HG03103 (cell line): ENCODE results near the gene CIRBP.
A peak's percentile ranks its signal among the peaks of the same experiment; 100 is the strongest.
"Not testable (repeated sequence)": the region's sequence is repeated elsewhere in the genome, so short reads cannot be mapped to it uniquely, and the experiment has no call there.

Experiments
- ATAC-seq: cut with Tn5 transposase; IDR thresholded peaks from one replicate; pipeline ENCODE4 v1.9.1; 2021; ENCODE audit warnings: low read depth; ENCODE audit not compliant: unreplicated experiment

CIRBP gene

DNA sequence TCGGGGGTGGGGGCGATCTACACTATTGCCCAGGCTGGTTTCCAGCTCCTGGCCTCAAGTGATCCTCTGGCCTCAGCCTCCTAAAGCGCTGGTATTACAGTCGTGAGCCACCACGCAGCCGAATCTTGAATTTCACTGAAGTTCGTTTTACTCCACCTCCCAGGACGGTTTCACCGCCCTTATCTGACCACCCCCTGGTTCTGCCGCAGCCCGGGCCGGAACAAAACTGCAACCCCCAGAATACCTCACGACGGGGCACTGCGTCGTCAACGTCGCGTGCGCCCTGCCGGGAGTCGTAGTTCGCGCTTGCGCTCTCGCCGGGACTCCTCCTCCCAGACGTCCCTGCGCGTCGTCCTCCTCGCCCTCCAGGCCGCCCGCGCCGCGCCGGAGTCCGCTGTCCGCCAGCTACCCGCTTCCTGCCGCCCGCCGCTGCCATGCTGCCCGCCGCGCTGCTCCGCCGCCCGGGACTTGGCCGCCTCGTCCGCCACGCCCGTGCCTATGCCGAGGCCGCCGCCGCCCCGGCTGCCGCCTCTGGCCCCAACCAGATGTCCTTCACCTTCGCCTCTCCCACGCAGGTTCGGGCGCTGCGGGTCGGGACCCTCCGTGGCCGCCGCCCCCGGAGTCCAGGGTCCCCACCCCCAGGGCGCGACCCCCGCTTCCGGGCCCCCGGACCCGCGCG, 27.6 kb upstream of the CIRBP start, which contains the start of gene ATP5F1D:
Gene ATP5F1D, plus strand, starts transcription at position 335 of the 679 bp plus-strand sequence. Its CDS starts 100 bp downstream, at position 435.
- ATAC-seq, result peak; percentile 53

DNA sequence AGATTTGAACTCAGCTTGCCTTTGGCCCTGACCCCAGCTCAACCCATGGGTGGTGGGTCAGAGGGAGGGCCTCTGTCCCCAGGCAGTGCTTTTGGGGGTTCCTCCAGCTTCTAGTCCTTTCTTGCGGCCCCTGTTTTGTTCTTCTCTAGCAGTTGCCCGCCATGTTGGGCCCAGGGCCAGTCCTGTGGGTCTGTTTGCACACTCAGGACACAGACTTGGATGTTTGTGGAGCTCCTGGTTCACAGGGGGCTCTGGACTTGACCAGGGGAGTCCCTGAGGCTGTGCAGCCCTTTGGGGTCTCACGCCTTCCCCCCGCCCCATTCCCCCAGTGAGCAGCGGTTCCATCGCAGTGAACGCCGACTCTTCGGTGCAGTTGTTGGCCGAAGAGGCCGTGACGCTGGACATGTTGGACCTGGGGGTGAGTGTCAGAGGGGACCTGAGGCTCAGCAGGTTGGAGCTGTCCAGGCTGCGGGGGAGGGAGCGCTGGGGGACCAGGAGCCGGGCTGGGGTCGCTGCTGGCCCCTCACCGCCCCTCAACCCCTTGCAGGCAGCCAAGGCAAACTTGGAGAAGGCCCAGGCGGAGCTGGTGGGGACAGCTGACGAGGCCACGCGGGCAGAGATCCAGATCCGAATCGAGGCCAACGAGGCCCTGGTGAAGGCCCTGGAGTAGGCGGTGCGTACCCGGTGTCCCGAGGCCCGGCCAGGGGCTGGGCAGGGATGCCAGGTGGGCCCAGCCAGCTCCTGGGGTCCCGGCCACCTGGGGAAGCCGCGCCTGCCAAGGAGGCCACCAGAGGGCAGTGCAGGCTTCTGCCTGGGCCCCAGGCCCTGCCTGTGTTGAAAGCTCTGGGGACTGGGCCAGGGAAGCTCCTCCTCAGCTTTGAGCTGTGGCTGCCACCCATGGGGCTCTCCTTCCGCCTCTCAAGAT, 25.1 kb upstream of the CIRBP start:
- ATAC-seq, result no peak

DNA sequence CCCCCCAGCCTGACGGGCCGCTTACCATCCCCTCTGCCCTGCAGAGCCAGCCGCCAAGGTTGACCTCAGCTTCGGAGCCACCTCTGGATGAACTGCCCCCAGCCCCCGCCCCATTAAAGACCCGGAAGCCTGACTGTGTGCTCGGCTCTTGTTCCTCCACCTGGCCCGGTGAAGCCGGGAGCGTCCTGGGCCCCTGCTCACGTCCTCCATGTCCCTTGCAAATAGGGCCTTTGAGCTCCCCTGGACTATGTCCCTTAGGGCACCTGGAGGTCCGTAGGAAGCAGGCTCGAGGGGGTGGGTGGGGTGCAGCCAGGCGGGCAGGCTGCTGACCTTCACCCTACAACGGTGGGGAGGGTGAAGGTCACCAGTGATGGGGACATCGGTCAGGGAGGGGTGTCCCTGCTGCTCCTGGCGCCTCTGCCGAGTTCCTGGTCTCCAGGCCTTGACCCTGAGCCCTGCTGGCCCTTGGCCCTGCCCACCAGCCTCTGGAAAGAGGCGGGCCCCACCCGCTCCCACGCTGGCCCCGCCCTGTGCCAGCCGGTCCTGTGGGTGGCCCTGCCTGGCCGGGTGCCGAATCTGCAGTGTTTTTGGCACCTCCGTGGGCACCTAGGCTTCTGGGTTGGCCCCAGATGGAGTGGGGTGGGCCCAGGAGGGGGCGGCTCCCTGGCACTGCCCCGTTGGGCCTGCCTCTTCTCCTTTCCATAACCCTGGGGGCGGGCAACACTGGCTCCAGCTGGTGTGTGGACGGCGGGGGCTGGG, 24.3 kb upstream of the CIRBP start:
- no peak for ATAC-seq

DNA sequence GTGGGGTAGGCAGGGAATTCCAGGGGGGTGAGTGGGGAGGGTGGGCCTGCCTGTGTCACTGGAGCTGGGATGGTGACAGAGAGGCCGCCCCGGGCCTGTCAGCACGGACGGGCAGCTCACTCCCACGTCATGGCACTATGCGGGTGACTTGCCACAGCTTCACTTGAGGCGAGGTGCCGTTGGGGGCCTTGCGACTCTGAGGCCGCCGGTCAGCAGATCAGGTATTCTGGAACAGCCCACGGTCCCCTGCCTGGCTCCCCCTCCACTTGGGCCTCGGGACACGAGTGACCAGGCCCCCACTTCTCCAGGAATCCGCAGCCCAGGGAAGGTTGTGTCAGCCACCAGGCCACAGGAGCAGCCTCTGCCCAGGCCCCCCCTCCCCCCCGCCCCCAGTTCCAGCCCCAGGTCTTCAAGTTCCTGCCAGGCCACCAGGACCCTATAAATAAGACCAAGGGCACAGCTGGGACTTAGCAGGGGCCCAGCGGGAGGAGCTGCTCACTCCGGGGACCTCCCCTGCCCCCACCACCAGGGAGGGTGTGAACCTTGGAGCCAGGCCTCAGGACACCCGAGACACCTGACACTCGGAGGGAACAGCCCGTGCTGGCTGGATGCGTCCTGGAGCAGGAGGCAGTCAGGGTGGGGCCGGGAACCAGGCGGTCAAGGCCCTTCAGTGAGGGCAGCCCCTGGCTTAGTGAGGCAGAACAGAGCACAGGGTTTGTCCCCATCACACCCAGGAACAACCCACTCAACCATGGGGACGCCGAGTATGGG, 23.5 kb upstream of the CIRBP start:
- no peak for ATAC-seq

DNA sequence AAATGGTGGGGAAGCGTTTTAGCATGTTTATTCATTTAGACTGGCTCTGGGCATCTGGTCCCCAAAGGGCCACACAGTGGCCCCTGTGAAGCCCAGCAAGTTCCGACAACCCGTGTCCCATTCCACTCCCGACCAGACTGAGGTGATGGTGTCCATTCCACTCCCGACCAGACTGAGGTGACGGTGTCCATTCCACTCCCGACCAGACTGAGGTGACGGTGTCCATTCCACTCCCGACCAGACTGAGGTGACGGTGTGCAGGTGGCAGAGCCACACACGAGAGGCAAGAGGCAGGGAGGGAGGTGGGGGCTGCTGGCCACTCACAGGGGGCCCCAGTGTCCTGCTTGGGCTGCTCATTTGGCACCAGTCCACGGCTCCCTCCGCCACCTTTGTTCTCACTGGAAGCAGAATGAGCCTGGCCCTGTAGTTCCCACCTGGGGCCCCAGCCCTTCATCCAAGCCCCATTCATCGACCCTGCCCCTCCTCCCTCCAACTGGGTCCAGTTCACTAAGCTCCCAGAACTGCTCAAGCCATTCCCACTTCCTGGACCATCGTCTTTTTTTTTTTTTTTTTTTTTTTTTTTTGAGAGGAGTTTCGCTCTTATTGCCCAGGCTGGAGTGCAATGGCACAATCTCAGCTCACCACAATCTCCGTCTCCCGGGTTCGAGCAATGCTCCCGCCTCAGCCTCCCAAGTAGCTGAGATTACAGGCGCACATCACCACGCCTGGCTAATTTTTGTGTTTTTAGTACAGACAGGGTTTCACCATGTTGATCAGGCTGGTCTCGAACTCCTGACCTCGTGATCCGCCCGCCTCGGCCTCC, 22.7 kb upstream of the CIRBP start:
- ATAC-seq, result not testable (repeated sequence)

DNA sequence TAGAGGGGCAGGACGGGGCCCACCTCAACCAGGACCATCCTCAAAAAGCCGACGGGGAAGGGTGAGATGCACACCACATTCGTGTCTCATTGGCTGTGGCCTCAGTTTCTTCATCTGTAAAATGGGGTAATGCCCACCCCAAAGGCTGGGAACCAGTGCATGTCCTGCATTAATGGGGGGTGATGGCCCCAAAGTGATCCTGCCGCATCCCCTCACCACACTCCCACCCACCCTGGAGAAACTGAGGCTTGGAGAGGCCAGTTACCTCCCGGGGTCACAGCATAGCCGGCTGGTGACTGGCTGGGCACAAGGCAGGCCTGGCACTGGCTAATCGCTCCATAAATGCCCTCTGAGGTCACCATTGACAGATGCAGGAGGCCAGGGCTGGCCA, 21.4 kb upstream of the CIRBP start:
- no peak for ATAC-seq

DNA sequence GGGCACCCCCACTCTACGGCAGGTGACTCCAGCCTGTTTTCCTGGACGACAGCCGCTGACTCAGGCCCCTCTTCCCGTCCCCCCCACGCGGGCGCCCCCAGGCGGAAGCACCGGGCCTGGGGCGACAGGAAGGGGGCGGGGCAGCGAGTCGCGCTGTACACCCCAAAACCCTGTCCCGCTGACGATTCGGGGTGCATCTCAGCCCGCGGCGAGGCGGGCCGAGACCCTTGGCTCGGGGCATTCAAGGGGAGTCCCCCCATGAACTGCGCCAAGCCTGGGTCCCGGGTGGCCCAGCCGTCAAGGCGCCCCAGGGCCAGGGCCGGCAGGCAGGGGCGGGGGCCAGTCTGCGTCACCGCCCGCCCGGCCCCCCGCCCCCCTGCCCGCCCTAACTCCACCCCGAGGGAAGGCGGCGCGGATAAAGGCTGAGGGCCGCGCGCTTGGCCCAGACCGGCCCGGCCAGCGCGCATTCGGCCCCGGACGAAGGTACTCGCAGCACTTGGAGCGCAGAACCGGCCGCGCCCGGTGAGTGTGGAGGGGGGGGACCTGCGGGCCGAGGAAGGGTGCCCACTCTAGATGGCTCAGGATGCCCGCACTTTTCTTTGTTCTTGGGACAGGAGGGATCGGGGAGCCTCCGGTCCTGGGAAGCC, 20.9 kb upstream of the CIRBP start, which contains the start of gene MIDN:
Gene MIDN, plus strand, starts transcription at position 445 of the 647 bp plus-strand sequence. CDS start 1,714 bp downstream, outside the sequence.
- peak; percentile 10 for ATAC-seq

DNA sequence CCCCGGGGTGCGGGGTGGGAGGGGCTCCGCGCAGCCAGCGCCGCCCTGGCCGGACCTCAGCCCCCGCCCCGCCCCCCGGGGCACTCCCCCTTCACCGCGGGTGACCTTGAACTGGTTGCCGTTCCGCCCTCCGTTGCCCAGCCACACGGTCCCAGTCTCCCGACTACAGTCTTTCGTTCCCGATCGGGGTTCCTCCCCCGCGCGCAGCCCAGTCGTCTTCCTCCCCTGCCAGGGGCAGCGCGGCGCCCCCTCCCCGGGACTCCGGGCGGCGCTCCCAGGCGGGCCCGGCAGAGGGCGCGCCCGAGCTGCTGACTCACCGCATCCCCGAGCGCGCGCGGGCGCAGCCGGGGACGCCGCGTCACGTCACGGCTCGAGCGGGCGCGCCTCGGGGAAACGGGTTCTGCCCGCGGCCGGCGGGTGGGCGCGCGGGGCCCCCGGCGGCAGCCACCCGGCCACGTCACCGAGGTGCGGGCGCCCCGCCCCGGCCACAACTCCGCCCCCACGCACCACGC, 20.3 kb upstream of the CIRBP start:
- peak; percentile 18 for ATAC-seq

DNA sequence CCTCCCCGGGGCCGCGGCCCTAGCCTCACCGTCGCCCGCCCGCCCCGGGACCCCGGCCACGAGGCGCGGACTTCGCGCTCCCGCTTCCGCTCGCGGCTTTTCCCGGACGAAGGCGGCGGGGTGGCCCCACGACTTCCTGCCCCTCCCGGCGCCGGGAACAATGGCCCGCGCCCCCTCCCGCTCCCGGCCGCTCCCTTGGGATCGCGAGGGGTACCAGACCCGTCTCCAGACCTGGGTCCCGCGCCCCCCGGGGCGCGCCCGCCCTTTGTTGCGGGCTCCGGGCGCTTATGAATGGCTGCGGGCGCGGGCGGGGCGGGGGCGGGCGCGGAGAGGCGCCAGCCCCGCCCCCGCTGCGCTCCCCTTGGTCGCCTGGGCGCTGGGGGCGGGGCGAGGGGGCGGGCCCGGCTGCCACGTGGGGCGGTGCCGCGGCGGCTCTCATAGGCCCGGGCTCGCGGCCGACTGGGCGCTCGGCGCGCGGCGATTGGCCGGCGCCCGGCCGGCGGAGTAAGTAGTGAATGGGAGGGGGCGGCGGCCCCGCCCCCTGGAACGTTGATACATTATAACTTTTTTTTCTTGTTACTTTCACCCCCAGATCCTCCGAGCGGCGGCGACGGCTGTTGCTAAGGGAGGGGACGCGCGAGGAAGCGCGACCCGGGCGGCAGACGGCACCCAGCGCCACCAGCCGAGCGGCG, 19.7 kb upstream of the CIRBP start:
- peak; percentile 37 for ATAC-seq

DNA sequence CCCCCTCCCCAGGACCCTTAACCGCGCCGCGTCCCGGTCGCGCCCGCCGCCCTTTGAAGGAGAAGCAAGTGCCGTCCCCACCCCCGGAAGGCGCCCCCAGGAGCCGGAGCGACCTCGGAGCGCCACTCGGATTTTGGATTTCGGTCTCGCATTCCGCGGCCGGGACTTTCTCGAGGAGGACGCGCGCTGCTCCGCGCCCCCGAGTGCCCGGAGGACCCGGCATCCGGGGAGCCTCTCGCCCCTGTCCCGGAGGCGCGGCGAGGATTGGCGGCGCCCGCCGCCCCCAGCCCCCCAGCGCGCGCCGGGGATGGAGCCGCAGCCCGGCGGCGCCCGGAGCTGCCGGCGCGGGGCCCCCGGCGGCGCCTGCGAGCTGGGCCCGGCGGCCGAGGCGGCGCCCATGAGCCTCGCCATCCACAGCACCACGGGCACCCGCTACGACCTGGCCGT, 19.1 kb upstream of the CIRBP start:
- ATAC-seq, result no peak

DNA sequence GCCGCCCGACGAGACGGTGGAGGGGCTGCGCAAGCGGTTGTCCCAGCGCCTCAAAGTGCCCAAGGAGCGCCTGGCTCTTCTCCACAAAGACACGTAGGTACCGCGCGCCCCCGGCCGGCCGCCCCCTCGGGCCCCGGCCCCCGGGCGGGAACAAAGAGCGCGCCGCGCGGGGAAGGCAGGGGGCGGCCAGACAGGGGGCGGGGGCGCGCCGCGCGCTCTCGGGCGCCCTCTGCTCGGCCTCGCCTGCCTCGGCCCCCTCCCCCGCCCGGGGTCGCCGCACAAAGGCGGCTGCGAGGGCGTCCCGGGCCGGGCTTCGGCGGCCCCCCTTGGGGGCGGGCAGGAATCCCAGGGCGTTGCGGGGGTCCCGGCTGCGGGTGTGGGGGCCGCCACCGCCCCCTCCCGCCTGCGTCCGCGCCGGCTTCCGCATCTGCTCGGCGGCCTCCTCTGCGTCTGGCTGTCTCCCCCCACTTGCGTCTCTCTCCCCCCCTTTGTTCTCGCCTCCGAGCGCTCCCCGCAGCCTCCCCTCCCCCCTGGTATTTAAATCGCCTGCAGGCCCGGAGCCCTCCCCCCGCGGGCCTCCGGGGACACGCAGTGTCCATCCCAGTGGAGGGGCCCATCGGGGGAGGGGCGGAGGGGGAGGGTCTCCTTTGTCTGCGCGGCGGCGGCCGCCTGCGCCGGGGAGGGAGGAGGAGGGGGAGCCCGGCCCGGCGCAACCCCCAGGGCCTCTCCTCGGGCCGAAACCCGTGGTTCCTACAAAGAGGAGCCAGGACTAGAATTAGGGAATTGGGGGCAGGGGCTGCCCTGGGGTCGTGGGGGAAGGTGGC, 18.5 kb upstream of the CIRBP start:
- ATAC-seq, result no peak

DNA sequence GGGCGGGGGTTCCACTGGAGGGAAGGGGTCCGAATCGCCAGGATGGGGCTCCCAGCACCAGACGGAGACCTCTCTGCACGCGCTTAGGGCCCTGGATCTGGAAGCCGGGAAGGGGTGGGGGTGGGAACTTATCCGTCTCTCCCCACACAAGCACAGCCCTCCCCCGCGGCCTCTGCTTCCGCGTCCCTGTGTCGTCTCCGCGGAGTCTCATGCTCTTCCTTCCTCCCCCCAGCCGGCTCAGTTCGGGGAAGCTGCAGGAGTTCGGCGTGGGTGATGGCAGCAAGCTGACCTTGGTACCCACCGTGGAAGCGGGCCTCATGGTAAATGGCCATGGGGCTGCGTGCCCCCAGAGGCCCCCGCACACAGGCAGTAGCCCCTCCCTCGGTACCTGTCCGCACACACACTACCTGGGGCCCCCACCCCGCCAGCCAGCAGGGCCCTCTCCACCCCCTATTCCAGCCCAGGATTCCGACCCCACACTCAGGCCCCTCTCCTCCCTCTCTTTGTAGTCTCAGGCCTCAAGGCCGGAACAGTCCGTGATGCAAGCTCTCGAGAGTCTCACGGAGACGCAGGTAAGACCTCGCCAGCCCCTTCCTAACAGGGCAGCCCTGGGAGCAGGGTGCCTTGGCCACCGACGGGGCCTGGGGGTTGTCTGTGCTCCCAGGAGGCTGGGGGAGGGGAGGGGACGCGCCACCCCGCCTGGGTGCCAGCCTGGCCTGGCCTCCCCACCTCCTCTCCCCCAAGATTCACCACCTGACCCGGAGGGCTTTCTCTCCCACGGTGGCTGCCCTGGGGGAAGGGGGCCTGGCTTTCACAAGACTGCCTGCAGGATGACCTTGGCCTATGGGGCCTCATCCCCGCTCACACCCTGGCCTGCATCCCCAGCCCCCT, 17.6 kb upstream of the CIRBP start:
- no peak for ATAC-seq

DNA sequence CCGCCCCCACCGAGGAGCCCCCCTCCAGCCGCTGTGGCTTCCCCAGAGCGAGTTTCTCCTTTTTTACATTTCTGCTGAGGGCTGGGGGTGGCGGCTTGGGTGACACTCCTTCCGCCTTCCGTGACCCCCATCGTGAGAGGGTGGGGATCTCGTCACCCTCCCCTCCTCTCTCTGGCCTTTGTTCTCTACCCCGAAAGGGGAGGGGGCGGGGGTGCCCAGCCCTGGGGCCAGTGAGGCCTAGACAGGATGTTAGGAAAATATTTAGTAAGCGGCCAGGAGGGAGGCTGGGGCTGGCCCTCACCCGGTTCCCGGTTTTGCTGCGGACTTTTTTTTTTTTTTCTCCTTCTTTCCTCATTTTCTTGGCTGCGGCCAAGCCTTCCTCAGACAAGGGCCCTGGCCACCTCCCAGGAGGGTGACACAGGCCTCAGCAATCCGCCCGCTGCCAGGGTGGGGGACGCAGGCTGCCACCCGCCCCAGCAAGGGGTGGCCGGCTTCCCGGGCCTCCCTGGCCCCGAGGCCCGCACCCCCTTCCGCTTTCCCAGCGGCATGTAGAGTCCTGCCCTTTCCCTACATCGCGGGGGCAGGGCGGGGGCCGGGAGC, 16.8 kb upstream of the CIRBP start:
- ATAC-seq, result no peak

DNA sequence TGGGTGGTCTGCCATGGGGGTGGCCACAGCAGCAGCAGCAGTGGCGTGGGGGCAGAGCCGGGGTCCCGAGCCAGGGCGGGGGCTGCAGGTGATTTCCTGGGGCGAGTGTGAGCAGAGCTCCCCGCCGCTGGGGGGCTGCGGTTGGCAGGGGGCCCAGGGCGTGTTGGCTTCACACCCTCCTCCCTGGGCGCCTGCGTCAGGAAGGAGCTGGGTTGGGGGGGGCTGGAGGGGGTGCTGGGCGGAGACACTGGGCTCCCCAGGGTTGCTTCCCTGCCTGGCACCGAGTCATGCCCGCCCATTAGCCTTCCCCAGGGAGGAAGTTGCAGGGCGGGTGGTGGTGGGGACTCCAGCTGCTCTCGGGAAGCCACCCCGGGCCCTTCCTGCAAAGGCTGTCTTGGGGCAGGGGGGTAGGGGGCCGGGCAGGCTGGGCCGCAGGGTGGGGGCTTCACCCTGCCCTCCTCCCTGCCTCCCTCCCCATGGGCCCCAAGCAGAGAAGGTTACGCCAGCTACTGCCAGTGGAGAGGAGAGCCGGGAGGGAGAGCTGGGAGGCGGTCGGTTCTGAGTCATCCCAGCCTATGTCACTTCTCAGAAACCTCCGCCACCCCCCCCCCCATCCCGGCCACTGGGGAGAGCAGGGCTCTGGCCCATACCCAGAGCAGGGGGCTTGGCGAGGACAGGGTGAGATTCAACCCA, 16.2 kb upstream of the CIRBP start:
- ATAC-seq, result no peak

DNA sequence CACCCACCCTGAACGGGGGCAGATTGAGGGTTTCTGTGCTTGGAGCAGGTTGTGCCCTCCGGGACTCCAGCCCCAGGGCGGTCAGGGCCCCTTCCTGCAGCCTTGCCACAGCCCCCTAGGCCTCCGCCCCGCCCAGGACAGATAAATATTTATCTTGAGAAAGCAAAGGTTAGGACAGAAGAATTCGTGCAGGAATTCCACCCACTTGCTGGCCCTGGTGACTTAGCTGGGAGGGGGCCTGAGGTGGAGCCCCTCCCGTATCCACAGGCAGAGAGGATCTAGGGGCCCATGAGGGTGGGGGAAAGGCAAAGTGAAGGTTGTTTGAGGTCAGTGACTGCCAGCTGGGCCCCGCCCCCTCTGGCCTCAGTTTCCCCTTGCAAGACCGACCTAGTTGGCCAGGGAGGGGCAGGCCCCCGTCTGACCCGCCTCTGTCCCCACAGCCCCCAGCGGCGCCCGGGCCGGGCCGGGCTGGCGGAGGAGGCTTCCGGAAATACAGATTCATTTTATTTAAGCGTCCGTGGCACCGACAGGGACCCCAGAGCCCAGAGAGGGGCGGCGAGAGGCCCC, 15.5 kb upstream of the CIRBP start:
- ATAC-seq, result no peak
